KMS-11 (cell line): ENCODE results near the gene PHPT1.

ENCODE experiments used
- H2AFZ ChIP-seq: fragments of 200-600 bp; sonication (generic); 2 replicates; pipeline ENCODE4 v1.6.1; 2016; ENCODE audit warnings: antibody characterized with exemption, mixed run types, low read depth
- H3K27ac ChIP-seq: fragments of 200-600 bp; sonication (generic); 2 replicates; pipeline ENCODE4 v1.6.1; 2016; ENCODE audit warnings: mild to moderate bottlenecking, mixed run types
- H3K27me3 ChIP-seq: fragments of 200-600 bp; sonication (generic); 2 replicates; pipeline ENCODE4 v1.6.1; 2017; ENCODE audit warnings: mild to moderate bottlenecking, low read depth, mixed run types, moderate library complexity; ENCODE audit not compliant: insufficient read depth
- H3K36me3 ChIP-seq: fragments of 200-600 bp; sonication (generic); 2 replicates; pipeline ENCODE4 v1.6.1; 2017; ENCODE audit warnings: mild to moderate bottlenecking, mixed run types; ENCODE audit not compliant: insufficient read depth
- H3K4me1 ChIP-seq: fragments of 200-600 bp; sonication (generic); 2 replicates; pipeline ENCODE4 v1.6.1; 2016; ENCODE audit warnings: mild to moderate bottlenecking, low read depth, mixed run types; ENCODE audit not compliant: poor library complexity, severe bottlenecking
- H3K4me2 ChIP-seq: fragments of 200-600 bp; sonication (generic); 2 replicates; pipeline ENCODE4 v1.7.0; 2016; ENCODE audit warnings: mild to moderate bottlenecking, mixed run types
- H3K4me3 ChIP-seq: fragments of 200-600 bp; sonication (generic); IDR thresholded peaks from 2 replicates; pipeline ENCODE4 v1.6.1; 2017; ENCODE audit warnings: low read depth, low read length, mixed read lengths; ENCODE audit not compliant: insufficient read depth
- H3K79me2 ChIP-seq: fragments of 200-600 bp; sonication (generic); 2 replicates; pipeline ENCODE4 v1.6.1; 2016; ENCODE audit warnings: low read depth, mixed run types; ENCODE audit not compliant: insufficient read depth
- H3K9ac ChIP-seq: fragments of 200-600 bp; sonication (generic); 2 replicates; pipeline ENCODE4 v1.6.1; 2016; ENCODE audit warnings: mild to moderate bottlenecking, mixed run types
- H4K20me1 ChIP-seq: fragments of 200-600 bp; sonication (generic); 2 replicates; pipeline ENCODE4 v1.6.1; 2016; ENCODE audit warnings: mild to moderate bottlenecking, mixed run types; ENCODE audit not compliant: insufficient read depth
- CTCF ChIP-seq: fragments of 200-600 bp; sonication (generic); conservative IDR thresholded peaks from 2 replicates; pipeline ENCODE4 v1.6.1; 2017; ENCODE audit warnings: low read depth, mild to moderate bottlenecking, antibody characterized with exemption, low read length, moderate library complexity, mixed read lengths

The PHPT1 gene

GRCh38 chr9:136826703-136827582 lies 22.3 kb upstream of the PHPT1 start:
- H3K36me3 ChIP-seq = no peaks in the 10 kb centered on the region
- H3K27ac ChIP-seq = no peak overlapping the region

GRCh38 chr9:136827794-136828473 lies 21.3 kb upstream of the PHPT1 start:
- Histone ChIP-seq H3K4me3 (no peak overlapping the region), H3K27ac (no peak overlapping the region), H3K4me1 (no peaks in the 10 kb centered on the region), H3K9ac (no peak overlapping the region), H3K27me3 (no peaks in the 10 kb centered on the region), H3K79me2 (no peaks in the 10 kb centered on the region), H4K20me1 (no peaks in the 10 kb centered on the region; the same call in 1 of the 2 replicates), H2AFZ (no peak overlapping the region), H3K4me2 (no peak overlapping the region), H3K36me3 (no peaks in the 10 kb centered on the region)
- no peak for TF ChIP-seq CTCF

More at GRCh38 chr9:136826703-136827582, 22.3 kb upstream of the PHPT1 start:
- Histone ChIP-seq H3K4me3 (no peak overlapping the region), H3K79me2 (no peaks in the 10 kb centered on the region), H4K20me1 (no peaks in the 10 kb centered on the region; the same call in 1 of the 2 replicates), H2AFZ (no peak overlapping the region), H3K9ac (no peak overlapping the region), H3K4me1 (no peaks in the 10 kb centered on the region), H3K4me2 (no peak overlapping the region), H3K27me3 (no peaks in the 10 kb centered on the region)
- no peak for TF ChIP-seq CTCF

- H3K27ac ChIP-seq = no peak overlapping the region
- no peak overlapping the region for H3K9ac ChIP-seq
- no peaks in the 10 kb centered on the region for H3K27me3 ChIP-seq
- H3K79me2 ChIP-seq = no peaks in the 10 kb centered on the region
- no peaks in the 10 kb centered on the region for H3K4me1 ChIP-seq
- H3K36me3 ChIP-seq = no peaks in the 10 kb centered on the region
- no peak overlapping the region for H2AFZ ChIP-seq
- H3K4me3 ChIP-seq = no peak overlapping the region
- TF ChIP-seq CTCF = no peak
- no peak overlapping the region for H3K4me2 ChIP-seq
- no peaks in the 10 kb centered on the region; the same call in 1 of the 2 replicates for H4K20me1 ChIP-seq
These were observed 20.6 kb upstream of the PHPT1 start for GRCh38 chr9:136828474-136829140.

- Histone ChIP-seq H3K4me2 (no peak overlapping the region), H3K27me3 (no peaks in the 10 kb centered on the region), H2AFZ (no peak overlapping the region), H3K9ac (no peak overlapping the region), H3K79me2 (no peaks in the 10 kb centered on the region), H4K20me1 (no peaks in the 10 kb centered on the region; the same call in 1 of the 2 replicates), H3K36me3 (no peaks in the 10 kb centered on the region), H3K27ac (no peak overlapping the region), H3K4me1 (no peaks in the 10 kb centered on the region), H3K4me3 (no peak overlapping the region)
- no peak for TF ChIP-seq CTCF
These were observed 19.8 kb upstream of the PHPT1 start for GRCh38 chr9:136829412-136829811.
